Natural killer cell (primary cell): ENCODE results near the gene ZNF24. TPM values are rescaled to one million over a fixed set of nuclear protein-coding genes. Genes with fewer than 3 reads are reported as not detected.

ENCODE experiments used
- ATAC-seq, 3 donors: fragments of 150-1000 bp in 2 of 3; fragments of 200-7000 bp in 1 of 3; cut with Tn5 transposase; 1 replicate in 1 of 3; 2 replicates in 2 of 3; pipeline ENCODE4 v1.10.0; 2021; ENCODE audit warnings: mild to moderate bottlenecking in 2 of 3, moderate library complexity in 2 of 3
- DNase-seq, 2 donors: peaks; one replicate each; pipeline versions ENCODE4 v3.0.0 to v3.0.0-alpha.2; 2013 to 2021; ENCODE audit warnings: mixed read lengths in 1 of 2
- H3K27ac ChIP-seq: one replicate; pipeline ENCODE4 v1.5.1; 2013; ENCODE audit warnings: mild to moderate bottlenecking, low read length
- H3K27me3 ChIP-seq: one replicate; pipeline ENCODE4 v1.6.1; 2013; ENCODE audit warnings: low read length; ENCODE audit not compliant: control insufficient read depth, insufficient read depth
- H3K36me3 ChIP-seq: one replicate; pipeline ENCODE4 v1.6.1; 2013; ENCODE audit warnings: low read length; ENCODE audit not compliant: control insufficient read depth, insufficient read depth
- H3K4me1 ChIP-seq: one replicate; pipeline ENCODE4 v1.6.1; 2013; ENCODE audit warnings: low read length; ENCODE audit not compliant: control insufficient read depth, insufficient read depth
- H3K4me3 ChIP-seq: one replicate; pipeline ENCODE4 v1.5.1; 2013; ENCODE audit warnings: low read length
- H3K9me3 ChIP-seq: one replicate; pipeline ENCODE4 v1.6.1; 2013; ENCODE audit warnings: low read length; ENCODE audit not compliant: control insufficient read depth, insufficient read depth
- H3K27ac Mint-ChIP-seq, 2 donors: one replicate each; pipeline ENCODE4 v1.8.0; 2022; ENCODE audit warnings: mild to moderate bottlenecking in 2 of 2, mixed read lengths in 2 of 2, moderate library complexity in 1 of 2
- H3K27me3 Mint-ChIP-seq, 2 donors: one replicate each; pipeline ENCODE4 v1.8.0; 2022; ENCODE audit warnings: low read depth in 2 of 2, mixed read lengths in 2 of 2
- H3K36me3 Mint-ChIP-seq: one replicate; pipeline ENCODE4 v1.8.0; 2022; ENCODE audit warnings: mixed read lengths
- H3K4me1 Mint-ChIP-seq, 2 donors: one replicate each; pipeline ENCODE4 v1.8.0; 2022; ENCODE audit warnings: mixed read lengths in 2 of 2
- H3K4me3 Mint-ChIP-seq: one replicate; pipeline ENCODE4 v1.8.0; 2022; ENCODE audit warnings: mild to moderate bottlenecking, moderate library complexity, mixed read lengths
- H3K9me3 Mint-ChIP-seq, 2 donors: one replicate each; pipeline ENCODE4 v1.8.0; 2022; ENCODE audit warnings: mixed read lengths in 2 of 2
- CTCF ChIP-seq: fragments of 200-600 bp; IDR thresholded peaks from one replicate; pipeline ENCODE4 v1.8.0; 2022; ENCODE audit warnings: antibody characterized with exemption
- WGBS: methylation state at CpG from one replicate; pipeline ENCODE4 v1.1.7; 2013; ENCODE audit warnings: missing lambda C conversion rate; ENCODE audit not compliant: insufficient coverage; 5-methylcytosine and 5-hydroxymethylcytosine counted together
- intact Hi-C: fragments of 100-400 bp; cut with micrococcal nuclease; formaldehyde crosslinking; loops from one replicate; pipeline ENCODE4 v1.14.2; 2022
- total RNA-seq, 4 donors: library from RNA; stranded (reverse); fragments of 120-200 nt in 1 of 4; gene quantifications; one replicate each; pipeline versions ENCODE4 v1.2.3 to v1.2.4, GENCODE V29; 2013 to 2022

Gene ZNF24
- total RNA-seq, 3 donors from 2014 or later (not counting 1 experiment from before 2014, with no cell fraction given), result 50.4 to 63.9 (median 58.2) TPM

- H3K4me3 ChIP-seq, result no peak overlapping the region
Measured at GRCh38 chr18:35284841-35285240, 59.4 kb downstream of the ZNF24 start.

GRCh38 chr18:35283923-35284794, 60.1 kb downstream of the ZNF24 start:
- 92% methylated on average over 7 of the region's 7 CpGs for WGBS
- no peak overlapping the region for H3K27ac Mint-ChIP-seq

More at GRCh38 chr18:35284841-35285240, 59.4 kb downstream of the ZNF24 start:
- Histone ChIP-seq H3K27ac (no peak overlapping the region), H3K9me3 (no peaks in the 10 kb centered on the region), H3K36me3 (peaks cover 4% of the 10 kb centered on the region), H3K4me1 (peaks cover 12% of the 10 kb centered on the region), H3K27me3 (no peaks in the 10 kb centered on the region)
- intact Hi-C loops, result no loop called here
- H3K4me3 Mint-ChIP-seq, result no peak overlapping the region
- WGBS, result 98% methylated on average over 3 of the region's 3 CpGs
- no peaks in the 10 kb centered on the region for H3K36me3 Mint-ChIP-seq
- peaks cover 15 to 22% of the 10 kb centered on the region in 2 donors for H3K4me1 Mint-ChIP-seq
- H3K9me3 Mint-ChIP-seq, result peaks cover 2 to 3% of the 10 kb centered on the region in 2 donors
- ATAC-seq, result no peak
- no peaks in the 10 kb centered on the region for H3K27me3 Mint-ChIP-seq
- no peak for TF ChIP-seq CTCF
- DNase-seq, result no peak
- no peak overlapping the region for H3K27ac Mint-ChIP-seq

GRCh38 chr18:35282353-35282752, 61.9 kb downstream of the ZNF24 start:
- no peaks in the 10 kb centered on the region for H3K9me3 ChIP-seq
- WGBS, result 100% methylated on average over 1 of the region's 1 CpG
- H3K36me3 ChIP-seq, result peaks cover 4% of the 10 kb centered on the region
- intact Hi-C loops, result no loop called here
- Mint-ChIP-seq H3K36me3 (no peaks in the 10 kb centered on the region), H3K4me1 (peaks cover 0 to 17% of the 10 kb centered on the region in 2 donors), H3K27ac (no peak overlapping the region), H3K4me3 (no peak overlapping the region), H3K9me3 (peaks cover 2 to 3% of the 10 kb centered on the region in 2 donors), H3K27me3 (no peaks in the 10 kb centered on the region)
- no peak overlapping the region for H3K27ac ChIP-seq
- TF ChIP-seq CTCF, result no peak
- ATAC-seq, result no peak
- H3K27me3 ChIP-seq, result no peaks in the 10 kb centered on the region
- no peak overlapping the region for H3K4me3 ChIP-seq
- no peak for DNase-seq
- H3K4me1 ChIP-seq, result no peaks in the 10 kb centered on the region

More at GRCh38 chr18:35283923-35284794, 60.1 kb downstream of the ZNF24 start:
- Mint-ChIP-seq H3K27me3 (no peaks in the 10 kb centered on the region), H3K9me3 (peaks cover 2 to 3% of the 10 kb centered on the region in 2 donors), H3K4me1 (peaks cover 8 to 16% of the 10 kb centered on the region in 2 donors), H3K4me3 (no peak overlapping the region), H3K36me3 (no peaks in the 10 kb centered on the region)
- intact Hi-C loops, result no loop called here
- no peak for DNase-seq
- no peak for ATAC-seq
- no peaks in the 10 kb centered on the region for H3K9me3 ChIP-seq
- TF ChIP-seq CTCF, result no peak
- peaks cover 5% of the 10 kb centered on the region for H3K4me1 ChIP-seq
- no peak overlapping the region for H3K4me3 ChIP-seq
- no peaks in the 10 kb centered on the region for H3K27me3 ChIP-seq
- H3K36me3 ChIP-seq, result peaks cover 4% of the 10 kb centered on the region
- H3K27ac ChIP-seq, result no peak overlapping the region

Other genes starting within 250 kb of the ZNF24 start
- 10 to 100 TPM in 2 of 3 donors, 1 to 10 TPM in 1; 8.7 to 15.6 (median 13.9) TPM for gene ZNF397, start 103.4 kb downstream of the ZNF24 start, total RNA-seq
- gene ZSCAN30, start 54.2 kb downstream of the ZNF24 start, total RNA-seq, result 10 to 100 TPM; 15.4 to 21.0 (median 16.4) TPM
- 1 to 10 TPM; 1.2 to 1.7 (median 1.2) TPM for gene ZNF396, start 32.9 kb upstream of the ZNF24 start, total RNA-seq
- 10 to 100 TPM; 17.6 to 19.5 (median 19.2) TPM for gene INO80C, start 153.5 kb upstream of the ZNF24 start, total RNA-seq
- gene GALNT1, start 237.3 kb upstream of the ZNF24 start, total RNA-seq, result 10 to 100 TPM; 49.2 to 57.1 (median 50.0) TPM